Stimulated activated CD8-positive, alpha-beta memory T cell treated with anti-CD3 and anti-CD28 coated beads, Interleukin-4, amount 100 ng/mL, for 4 hours (primary cell): ENCODE measurements around the gene IL23R.

Source experiments
- DNase-seq, 2 donors: peaks; one replicate each; pipeline ENCODE4 v3.0.0-alpha.2; 2020; ENCODE audit warnings: low read depth in 2 of 2, low spot score in 1 of 2

Gene IL23R

GRCh38 chr1:67228791-67229190 is 62.5 kb downstream of the IL23R start:
- no peak for DNase-seq

GRCh38 chr1:67230539-67230938 is 64.3 kb downstream of the IL23R start:
- DNase-seq: no peak

GRCh38 chr1:67236277-67236676 is 70.0 kb downstream of the IL23R start:
- DNase-seq: no peak

DNA sequence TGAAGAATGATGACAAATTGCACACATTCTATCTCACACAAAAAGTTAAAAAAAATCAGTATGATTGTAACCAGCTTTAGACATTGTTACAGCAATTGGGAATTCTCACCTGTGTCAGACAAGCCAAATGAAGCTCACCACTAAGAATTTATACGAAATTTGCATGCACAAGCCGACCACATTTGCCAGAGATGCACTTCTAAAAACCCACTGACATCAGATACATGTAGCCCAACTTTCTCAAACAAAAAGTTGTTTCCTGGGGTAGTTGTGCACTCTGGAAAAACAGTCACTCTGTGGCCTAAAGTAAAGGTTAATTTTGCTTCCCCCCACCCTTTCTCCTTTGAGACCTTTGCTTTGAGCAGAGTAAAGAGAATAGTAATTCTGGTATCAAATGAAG is 73.5 kb downstream of the IL23R start:
- no peak for DNase-seq

DNA sequence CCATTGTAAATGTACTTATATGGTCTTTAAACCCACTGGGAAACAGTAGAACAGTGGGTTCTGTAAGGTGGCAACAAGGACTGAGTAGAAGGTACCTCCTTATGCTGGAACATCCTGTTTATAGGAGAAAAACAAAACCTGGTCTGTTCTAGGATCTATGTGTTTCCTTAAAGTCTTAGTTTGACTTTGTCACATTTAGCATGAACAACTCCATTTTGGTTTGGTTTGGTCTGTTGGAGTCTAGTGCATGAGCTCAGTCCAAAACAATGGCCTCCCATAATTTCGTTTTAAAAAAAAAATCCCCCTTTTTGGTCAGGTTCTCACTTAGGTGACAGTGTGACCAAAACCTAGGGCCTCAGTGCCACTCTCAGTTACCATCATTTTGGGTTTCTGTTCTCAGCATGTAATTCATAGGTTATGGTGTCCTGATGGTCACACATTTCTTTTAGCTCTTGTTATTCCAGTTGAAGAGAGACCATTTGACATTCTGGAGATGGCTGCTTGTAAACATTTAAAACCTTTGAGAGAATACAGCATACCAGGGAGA is 75.0 kb downstream of the IL23R start:
- no peak for DNase-seq

- DNase-seq: no peak
These were observed 75.8 kb downstream of the IL23R start for GRCh38 chr1:67242016-67242415.

GRCh38 chr1:67250051-67250653 is 83.9 kb downstream of the IL23R start:
- DNase-seq: no peak

- DNase-seq: no peak
These were observed 90.3 kb downstream of the IL23R start for GRCh38 chr1:67256291-67257172.

DNA sequence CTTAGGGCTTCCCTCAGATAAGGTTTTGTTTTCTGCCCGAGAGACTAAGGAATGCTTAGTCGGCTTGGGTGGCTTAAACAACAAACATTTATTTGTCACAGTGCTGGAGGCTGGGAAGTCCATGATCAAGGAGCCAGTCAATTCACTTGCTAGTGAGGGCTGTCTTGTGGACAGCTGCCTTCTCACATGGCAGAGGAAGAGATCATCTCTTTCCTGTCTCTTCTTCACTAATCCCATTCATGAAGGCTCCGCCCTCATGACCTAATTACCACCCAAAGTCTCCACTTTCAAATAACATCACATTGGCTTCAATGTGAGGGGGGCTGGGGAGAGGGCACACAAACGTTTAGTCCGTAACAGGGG is 90.9 kb downstream of the IL23R start:
- no peak for DNase-seq

GRCh38 chr1:67261680-67262079 is 95.4 kb downstream of the IL23R start:
- DNase-seq: no peak

- no peak for DNase-seq
These were observed 96.5 kb downstream of the IL23R start for GRCh38 chr1:67262735-67263134.

GRCh38 chr1:67264152-67264551 is 97.9 kb downstream of the IL23R start:
- DNase-seq: no peak

GRCh38 chr1:67264899-67265298 is 98.6 kb downstream of the IL23R start:
- DNase-seq: no peak

DNA sequence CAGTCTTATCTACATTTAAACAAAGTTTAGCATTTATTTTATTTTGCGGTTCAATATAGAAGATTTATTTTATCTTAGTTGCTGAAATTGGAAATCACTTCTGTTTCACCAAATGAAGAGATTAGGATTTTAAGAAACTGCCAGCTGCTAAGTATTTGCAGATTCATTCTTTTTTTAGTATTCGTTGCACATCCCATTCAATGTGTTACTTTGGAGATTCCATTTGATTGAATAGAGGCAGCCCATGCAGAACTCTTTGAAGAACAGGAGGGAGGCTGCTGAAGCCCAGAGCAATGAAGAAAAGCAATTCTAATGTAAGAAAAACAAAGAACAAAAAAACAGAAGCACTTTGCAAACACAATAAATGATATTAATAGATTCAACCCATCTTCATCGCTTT is 102.8 kb downstream of the IL23R start:
- no peak for DNase-seq

- DNase-seq: no peak
These were observed 104.3 kb downstream of the IL23R start for GRCh38 chr1:67270541-67270940.

DNA sequence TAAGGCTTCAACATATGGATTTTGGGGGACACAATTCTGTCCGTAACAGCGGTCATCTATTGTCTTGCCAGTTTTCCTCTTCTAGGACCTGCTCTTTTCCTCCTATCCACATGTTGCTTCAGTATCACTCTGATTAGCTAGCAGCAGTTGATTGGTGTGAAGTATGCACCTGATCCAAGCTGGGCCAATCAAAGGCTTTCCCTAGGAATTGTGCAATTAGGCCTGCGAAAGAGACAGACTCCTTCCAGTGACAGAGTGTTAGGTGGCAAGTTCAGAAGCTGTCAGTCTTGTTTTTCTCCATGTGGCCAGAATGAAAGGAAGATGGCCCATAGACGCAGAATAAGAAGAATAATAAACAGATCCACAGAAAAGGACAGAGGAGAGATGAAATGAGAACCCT is 107.3 kb downstream of the IL23R start:
- no peak for DNase-seq

DNA sequence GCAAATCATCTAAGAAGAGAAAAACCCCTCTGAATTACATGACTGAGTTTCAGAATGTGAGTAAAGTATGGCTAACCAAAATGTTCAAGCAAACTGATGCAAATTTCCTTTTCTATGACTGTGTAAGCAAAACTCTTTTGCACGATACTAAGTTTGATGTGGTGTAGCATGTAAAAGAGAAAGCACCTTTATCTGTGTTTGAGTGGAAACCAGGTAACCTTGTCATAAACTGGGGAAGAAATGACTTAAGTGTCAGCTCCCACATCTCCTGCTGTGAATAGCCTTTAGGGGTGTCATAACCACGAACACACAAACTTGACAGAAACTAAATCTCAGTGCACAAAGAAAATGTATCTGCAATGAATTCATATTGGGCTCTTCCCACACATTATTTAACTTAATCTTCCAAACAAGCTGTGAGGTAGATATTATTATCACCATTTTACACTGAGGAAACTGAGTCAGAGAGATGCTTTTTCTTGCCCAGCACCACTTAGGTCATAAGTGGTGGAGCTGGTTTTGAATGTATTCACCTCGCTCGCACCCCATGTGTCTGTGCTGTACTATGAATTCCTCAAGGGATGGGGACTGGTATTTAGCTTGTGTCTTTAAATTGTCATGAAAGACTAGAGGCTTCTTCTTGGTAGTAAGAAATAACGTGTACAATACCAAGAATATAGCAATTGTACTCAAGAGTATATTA is 108.5 kb downstream of the IL23R start:
- DNase-seq: no peak

DNA sequence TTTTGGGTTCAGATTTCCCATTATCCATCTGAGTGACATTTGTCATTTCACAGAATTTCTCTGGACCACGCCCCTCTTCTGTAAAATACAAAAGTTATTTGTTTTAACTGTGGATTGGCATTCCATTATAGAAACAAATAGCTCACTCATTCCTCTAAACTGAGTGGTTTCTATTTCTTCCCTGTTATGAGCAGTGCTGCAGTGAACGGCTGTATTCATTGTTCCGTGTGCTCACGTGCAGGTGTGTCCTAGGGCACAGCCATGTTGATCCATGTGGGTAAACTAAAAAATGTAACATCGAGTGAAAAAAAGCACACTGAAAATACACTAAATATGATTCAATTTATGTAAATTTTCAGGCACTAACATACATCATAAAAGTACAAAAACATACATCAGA is 114.4 kb downstream of the IL23R start:
- DNase-seq: no peak

GRCh38 chr1:67281244-67281643 is 115.0 kb downstream of the IL23R start:
- no peak for DNase-seq

DNA sequence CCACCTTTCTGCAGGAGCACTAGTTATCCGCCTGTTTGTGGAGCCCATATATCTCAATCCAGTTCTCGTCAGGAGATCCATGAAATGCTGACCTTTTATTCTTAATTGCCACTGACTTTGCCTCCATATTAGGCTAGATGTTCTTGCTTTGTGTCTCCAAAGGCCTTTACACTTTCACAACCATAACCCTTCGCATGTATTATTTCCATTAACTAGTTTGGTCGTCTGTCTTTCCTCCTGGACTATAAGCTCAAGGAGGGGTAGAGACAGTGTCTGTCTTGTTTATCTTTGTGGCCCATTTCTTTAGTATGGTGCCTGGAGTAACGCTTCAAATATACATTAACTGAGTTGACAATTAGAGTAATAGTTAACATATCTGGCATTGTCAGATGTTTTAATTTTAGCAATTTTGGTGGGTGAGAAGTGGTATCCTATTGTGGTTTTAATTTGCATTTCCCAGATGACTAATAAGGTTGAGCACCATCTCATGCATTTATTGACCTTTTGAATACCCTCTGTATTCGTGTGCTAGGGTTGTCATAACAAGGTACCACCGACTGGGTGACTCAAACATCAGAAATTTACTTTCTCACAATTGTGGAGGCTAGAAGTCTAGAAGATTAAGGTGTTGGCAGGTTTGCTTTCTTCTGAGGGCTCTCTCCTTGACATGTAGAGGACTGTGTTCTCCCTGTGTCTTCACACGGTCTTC is 119.7 kb downstream of the IL23R start:
- DNase-seq: no peak

GRCh38 chr1:67290236-67290635 is 124.0 kb downstream of the IL23R start:
- no peak for DNase-seq
